Left kidney (tissue), 1 donor: Measurements from ENCODE around the gene EML2. TPM values are rescaled to one million over a fixed set of nuclear protein-coding genes. Genes with fewer than 3 reads are reported as not detected.

Experiments used
- polyA plus RNA-seq: library from polyadenylated mRNA; unstranded; fragments of 120-200 nt; gene quantifications from one replicate; pipeline ENCODE4 v1.2.1, GENCODE V29; 2013; ENCODE audit not compliant: insufficient read length

The EML2 gene
- polyA plus RNA-seq, 1 donor: 23.0 TPM

Other genes with a start within 250 kb of the EML2 start
- 9.1 TPM for gene PPP1R13L, start 234.3 kb downstream of the EML2 start, polyA plus RNA-seq
- 3.3 TPM for gene POLR1G, start 232.8 kb downstream of the EML2 start, polyA plus RNA-seq
- gene ERCC1, start 215.5 kb downstream of the EML2 start, polyA plus RNA-seq: 73.9 TPM
- gene FOSB, start 171.4 kb downstream of the EML2 start, polyA plus RNA-seq: 95.9 TPM
- gene RTN2, start 142.3 kb downstream of the EML2 start, polyA plus RNA-seq: 8.1 TPM
- 0.27 TPM for gene PPM1N, start 141.0 kb downstream of the EML2 start, polyA plus RNA-seq
- 49.3 TPM for gene VASP, start 131.9 kb downstream of the EML2 start, polyA plus RNA-seq
- 11.2 TPM for gene OPA3, start 54.6 kb downstream of the EML2 start, polyA plus RNA-seq
- 5.2 TPM for gene GPR4, start 37.2 kb downstream of the EML2 start, polyA plus RNA-seq
- gene GIPR, start 28.8 kb upstream of the EML2 start, polyA plus RNA-seq: 0.85 TPM
- gene SNRPD2, start 52.6 kb upstream of the EML2 start, polyA plus RNA-seq: 253 TPM
- gene QPCTL, start 53.3 kb upstream of the EML2 start, polyA plus RNA-seq: 9.6 TPM
- 16.3 TPM for gene FBXO46, start 91.5 kb upstream of the EML2 start, polyA plus RNA-seq
- gene MEIOSIN, start 94.0 kb upstream of the EML2 start, polyA plus RNA-seq: not detected
- 12.2 TPM for gene SIX5, start 129.9 kb upstream of the EML2 start, polyA plus RNA-seq
- gene DMPK, start 143.1 kb upstream of the EML2 start, polyA plus RNA-seq: 71.9 TPM
- gene DMWD, start 153.4 kb upstream of the EML2 start, polyA plus RNA-seq: 36.6 TPM
- gene RSPH6A, start 175.9 kb upstream of the EML2 start, polyA plus RNA-seq: not detected
- 75.1 TPM for gene SYMPK, start 223.8 kb upstream of the EML2 start, polyA plus RNA-seq
- 0.12 TPM for gene FOXA3, start 224.9 kb upstream of the EML2 start, polyA plus RNA-seq
- 14.5 TPM for gene IRF2BP1, start 246.7 kb upstream of the EML2 start, polyA plus RNA-seq